Activated T-cell treated with anti-CD3 and anti-CD28 coated beads for 48 hours (primary cell): ENCODE measurements around the gene NPDC1.

Experiments
- DNase-seq: peaks from one replicate; pipeline ENCODE4 v3.0.0-alpha.2; 2020; ENCODE audit warnings: low read depth

Gene NPDC1

DNA sequence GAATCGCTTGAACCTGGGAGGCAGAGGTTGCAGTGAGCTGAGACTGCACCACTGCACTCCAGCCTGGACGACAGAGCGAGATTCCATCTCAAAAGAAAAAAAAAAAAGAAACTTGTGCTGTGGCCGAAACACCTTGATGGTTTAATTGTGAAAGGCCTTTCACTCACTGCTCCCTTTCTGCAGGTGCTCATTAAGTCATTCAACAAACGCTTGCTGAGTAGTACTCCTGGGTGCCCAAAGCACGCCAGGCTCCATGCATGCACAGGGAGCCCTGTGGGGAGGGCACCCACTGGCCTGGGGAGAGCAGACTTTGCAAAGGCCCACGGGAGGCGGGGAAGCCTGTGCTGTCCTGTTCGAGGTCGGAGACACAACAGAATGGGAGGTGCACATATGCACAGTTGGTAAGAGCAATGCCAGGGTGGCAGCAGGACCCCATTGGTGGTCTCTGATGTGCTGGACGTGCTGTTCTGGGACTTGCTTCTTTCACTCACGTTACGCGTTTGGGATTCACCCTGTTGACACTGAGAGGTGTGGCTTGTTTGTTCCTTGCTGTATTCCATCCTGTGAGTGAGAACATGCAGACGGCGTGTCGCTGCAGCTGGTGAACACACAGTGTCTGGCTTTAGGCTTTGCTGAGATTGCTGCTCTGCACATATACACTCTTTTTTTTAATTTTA, 10.9 kb upstream of the NPDC1 start:
- DNase-seq: no peak

DNA sequence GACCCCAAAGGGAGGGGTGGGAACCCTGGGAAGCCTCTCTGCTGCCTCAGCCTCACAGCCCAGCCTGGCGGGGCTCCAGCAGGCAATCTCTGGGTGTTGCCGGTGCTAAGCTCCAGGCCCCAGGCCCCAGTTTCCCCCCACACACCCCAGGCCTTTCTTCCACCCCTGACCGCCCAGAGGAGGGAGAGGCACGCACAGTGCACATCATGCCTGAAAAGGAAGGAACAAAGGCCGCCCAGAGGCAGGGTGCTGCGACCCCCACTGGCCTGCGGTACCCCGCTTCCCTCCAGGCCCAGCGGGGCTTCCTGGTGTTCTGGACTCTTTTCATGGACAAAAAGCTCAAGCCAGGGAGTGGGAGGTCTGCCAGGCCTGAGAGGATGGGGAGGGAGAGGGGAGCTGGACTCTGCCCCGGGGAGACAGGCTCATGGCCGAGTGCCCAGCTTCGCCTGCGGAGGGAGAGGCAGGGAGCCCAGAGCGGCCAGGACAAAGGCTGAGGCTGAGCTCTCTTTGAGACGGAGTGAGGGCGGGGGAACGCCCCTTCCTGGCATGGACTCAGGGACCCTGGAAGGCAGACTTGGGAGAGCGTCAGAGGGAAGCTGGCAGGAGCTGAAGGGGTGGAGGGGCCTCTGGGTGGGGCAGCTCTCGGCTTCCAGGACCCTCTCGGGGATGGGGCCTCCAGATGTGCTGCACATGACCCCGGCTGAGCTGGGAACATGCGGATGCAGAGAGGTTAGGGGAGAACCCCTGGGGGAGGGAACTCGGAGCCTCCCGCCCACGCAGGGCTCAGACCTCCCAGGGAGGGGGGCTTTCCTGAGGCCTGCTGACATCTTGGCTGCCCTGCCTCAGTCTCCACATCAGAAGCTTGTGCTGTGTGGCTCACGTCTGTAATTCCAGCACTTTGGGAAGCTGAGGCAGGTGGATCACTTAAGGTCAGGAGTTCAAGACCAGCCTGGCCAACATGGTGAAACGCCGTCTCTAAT, 9.7 kb upstream of the NPDC1 start:
- no peak for DNase-seq

- no peak for DNase-seq
Measured at GRCh38 chr9:137054932-137055384, 9.0 kb upstream of the NPDC1 start.

GRCh38 chr9:137053944-137054931, 8.3 kb upstream of the NPDC1 start, which contains the start of gene ENTPD2:
Gene ENTPD2 (minus strand): TSS chr9:137054061. CDS start chr9:137053997, 64 bp downstream.
- no peak for DNase-seq

DNA sequence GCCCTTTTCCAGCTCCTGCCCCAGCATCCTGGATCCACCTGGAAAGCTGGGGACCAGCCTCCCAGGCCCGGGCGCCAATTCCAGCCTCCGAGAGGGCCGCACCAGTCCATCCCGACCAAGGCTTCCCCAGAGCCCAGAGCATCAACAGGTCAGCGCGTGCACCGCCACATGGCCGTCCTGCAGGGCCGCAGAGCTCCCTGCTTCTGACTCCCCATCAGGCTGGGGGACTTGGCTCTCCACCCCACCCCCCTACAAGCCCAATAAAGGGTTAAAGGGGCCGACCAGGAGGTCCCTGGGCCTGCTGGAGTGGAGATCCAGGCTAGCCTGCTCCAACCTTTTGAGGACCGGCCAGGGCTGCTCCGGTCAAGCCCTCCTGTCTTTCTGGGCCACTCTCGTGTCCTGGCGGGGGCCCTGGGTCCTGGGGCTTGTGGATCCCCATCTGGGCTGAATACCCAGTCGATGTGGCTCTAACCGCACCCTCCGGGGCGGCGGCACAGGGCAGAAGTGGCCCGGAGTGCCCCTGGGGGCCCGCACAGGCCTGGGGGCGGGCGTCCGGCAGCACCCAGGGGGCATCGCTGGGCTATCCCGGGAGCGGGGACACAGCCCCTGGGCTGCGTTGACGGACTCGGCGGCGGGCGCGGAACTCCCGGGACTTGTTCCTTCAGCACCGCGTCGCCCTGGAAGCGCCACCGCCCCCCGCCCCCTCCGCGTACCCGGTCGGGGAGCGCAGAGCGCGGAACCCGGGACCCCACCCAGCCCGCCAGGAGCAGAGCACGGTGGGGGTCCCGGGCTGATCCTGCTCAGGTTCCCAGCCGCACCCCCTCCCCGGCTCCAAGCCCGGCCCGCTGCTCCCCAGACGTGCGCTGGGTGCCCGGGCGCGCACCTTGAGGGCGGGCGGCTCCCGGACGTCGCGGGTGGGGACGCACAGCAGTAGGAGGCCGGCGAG, 7.3 kb upstream of the NPDC1 start:
- no peak for DNase-seq

- DNase-seq: no peak
Measured at GRCh38 chr9:137052293-137052692, 6.3 kb upstream of the NPDC1 start.

DNA sequence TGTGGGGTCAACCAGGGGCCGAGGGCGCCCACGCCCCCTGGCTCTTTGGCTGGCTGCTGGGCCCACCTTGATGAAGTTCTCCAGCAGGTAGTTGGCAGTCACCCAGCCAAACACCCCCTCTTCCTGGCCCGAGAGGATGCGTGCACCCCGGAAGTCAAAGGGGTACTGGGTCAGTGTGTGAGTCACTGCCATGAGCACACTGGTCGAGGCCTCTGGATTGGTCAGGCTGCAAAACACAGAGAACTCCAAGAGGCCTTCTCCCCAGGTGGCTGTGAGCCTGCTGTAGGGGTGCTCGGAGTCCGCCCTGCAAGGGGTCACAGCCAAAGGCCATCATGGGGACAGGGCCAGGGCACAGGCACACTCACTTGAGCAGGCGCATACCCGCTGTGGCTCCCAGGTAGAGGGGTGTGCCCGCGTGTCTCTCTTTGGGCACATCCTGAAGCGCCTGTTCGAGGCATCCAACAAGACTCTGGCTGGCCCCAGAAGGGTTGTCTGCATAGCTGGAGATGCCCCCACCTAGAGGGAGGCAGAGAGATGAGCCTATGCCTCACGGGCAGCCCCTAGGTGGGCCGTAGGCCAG, 5.3 kb upstream of the NPDC1 start:
- no peak for DNase-seq

DNA sequence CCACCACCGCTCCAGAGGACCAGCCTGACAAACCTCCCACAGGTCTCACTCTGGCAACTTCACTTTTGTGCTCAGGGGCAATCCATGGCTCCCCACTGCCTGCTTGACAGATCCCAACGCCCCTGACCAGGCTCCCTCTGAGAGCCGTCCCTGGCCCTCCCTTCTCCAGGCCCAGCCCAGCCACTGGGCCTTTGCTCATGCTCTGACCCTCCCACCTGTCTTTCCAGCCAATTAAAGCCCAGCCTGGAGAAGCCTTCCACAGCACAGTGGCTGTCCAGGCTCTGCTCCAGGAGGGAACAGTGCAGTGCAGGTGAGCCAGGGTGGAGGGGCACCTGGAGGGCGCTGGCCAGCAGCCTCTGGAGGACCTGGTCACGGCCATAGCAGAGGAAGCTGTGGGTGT, 4.6 kb upstream of the NPDC1 start:
- DNase-seq: no peak

DNA sequence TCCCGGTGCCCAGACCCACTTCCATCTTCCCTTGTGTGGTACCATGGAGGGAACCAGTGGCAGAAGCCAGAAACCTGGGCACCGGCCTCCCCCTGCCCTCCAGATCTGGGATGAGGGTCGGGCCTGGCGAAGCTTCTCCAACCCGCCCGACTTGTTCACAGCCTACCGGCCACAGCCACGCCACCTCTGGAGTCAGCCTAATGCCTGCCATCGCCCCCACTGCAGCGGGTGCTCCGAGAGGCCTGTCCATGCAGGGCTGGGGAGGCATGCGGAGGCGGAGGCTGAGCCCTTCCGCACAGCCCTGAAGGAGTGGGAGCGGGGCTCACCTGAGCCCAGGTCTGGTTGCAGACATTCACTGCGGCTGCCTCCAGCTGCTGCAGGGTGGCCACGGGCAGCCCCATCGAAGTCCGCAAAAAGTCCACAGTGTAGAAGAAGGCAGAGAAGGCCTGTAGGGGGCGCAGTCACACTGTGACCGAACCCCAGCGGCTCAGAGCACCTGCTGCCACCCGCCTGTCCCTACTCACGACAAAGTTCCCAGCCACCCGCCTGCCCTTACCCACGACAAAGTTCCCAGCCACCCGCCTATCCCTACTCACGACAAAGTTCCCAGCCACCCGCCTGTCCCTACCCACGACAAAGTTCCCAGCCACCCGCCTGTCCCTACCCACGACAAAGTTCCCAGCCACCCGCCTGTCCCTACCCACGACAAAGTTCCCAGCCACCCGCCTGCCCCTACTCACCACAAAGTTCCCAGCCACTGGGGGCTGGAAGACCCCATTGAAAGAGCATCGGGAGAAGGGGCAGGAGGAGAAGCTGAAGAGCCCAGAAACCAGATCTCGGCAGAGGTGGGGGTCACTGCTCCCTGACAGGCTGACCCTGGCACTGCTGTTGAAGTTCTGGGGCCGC, 3.8 kb upstream of the NPDC1 start:
- DNase-seq: peak; percentile 67

DNA sequence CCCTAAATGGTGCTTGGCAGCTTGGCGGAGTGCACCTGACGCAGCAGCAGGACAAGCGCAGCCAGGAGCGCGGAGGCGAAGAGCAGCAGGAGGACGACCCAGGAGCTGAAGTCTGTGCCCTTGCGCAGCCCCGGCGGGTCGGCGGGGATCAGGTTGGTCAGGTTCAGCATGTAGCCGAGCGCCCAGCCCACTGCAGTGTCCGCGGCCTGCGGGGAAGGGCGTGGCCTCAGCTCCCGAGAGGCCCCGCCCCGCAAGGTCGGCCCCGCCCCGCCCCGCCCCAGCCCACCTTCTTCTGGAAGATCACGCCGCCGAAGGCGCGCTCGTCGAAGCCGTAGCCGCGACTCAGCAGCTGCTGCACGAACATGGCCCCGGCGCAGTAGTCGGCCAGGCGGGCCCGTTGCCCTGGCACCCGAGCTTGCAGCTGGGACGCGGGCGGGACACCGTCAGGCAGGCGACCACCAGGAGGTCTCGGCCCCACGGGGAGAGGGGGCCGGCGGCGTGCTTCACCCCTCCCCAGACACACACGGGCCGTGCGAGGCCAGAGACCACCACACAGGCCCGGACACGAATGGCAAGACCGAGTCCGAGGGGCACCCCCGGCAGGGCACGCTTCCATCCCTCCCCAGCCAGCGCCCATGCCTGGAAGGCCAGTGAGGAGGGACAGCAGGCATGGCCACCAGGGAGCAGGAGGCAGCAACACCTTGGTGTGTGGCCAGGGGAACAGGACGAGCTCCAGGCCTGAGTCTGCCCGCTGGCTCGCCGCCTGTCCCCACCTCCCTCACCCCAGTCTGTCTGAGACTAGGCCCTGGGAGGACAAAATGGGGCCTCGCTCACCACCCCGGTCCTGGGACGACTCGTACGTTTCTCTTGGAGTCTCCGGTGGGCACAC, 2.9 kb upstream of the NPDC1 start:
- no peak for DNase-seq

- no peak for DNase-seq
Measured at GRCh38 chr9:137045294-137046087, 486 bp downstream of the NPDC1 start.

- no peak for DNase-seq
Measured at GRCh38 chr9:137044502-137045177, 1.3 kb downstream of the NPDC1 start.

- DNase-seq: no peak
Measured at GRCh38 chr9:137044037-137044436, 1.9 kb downstream of the NPDC1 start.

DNA sequence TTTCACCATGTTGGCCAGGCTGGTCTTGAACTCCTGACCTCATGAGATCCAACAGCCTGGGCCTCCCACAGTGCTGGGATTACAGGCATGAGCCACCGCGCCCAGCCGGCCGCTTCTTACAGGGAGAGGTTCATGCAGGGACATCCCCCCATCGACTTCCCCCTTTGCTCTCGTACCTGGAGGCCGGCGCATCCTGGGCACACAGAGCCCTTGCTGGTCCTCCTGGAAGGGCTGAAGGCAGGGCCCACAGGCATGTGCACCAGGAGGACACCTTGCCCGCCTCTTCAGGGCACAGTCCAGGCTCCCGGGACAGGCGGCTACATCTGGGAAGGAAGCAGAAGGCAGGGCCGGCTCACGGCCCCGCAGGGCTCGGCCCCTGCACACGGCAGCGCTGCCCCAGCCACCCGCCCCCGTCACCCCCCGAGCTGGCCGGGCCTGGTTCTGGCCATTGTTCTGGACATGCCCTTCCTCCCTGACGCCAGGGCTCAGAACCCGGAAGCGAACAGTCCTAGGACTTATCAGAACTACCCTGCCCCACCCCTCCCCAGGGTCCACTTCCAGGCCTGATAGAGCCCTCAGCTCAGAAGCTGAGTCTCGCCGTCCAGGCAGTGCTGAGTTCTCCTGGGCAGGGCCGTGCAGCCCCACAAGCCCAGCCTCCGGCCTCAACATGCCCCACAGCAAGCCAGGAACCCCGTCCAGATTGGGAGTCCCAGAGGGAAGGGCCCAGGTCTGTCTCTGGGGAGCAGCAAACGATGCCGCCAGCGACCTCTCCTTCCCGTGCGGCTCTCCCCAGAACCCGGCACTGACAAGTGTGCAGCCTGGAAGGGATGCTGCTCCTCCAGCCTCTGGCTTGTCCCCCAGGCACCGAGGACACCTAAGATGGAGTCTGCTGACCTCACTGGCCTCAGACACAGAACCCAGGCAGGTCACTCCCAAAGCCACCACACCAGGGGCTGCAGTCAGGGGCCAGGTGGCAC, 2.9 kb downstream of the NPDC1 start:
- no peak for DNase-seq

DNA sequence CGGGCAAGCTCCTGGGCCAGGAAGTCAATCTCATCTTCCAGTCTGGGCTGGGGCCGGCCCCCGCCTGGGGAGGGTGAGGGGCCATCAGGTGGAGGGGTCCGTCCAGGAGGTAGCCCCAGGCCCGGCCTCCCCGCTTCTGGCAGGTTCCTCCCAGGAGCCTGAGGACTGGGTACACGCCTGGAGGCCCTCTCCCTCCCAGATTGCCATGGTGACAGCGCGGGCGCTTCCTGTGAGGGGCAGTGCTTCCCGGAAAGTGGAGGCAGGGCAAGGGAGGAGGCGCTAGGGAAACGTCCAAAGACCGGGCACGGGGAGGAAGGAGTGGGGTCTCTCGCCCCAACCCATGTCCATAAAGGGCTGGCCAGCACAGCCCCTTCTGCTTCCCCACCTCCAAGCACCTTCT, 4.9 kb downstream of the NPDC1 start:
- DNase-seq: no peak

GRCh38 chr9:137040568-137040967, 5.4 kb downstream of the NPDC1 start:
- DNase-seq: no peak
